Body of pancreas (tissue), 4 donors: ENCODE measurements around the gene DLGAP1.

Source experiments
- CTCF ChIP-seq, 7 experiments: fragments of 450-650 bp in 4 of 7; fragments of 200-600 bp in 3 of 7; sonication (generic) in 3 of 7; IDR thresholded peaks; one replicate each; pipeline ENCODE4 v1.5.1; 2016 to 2019; ENCODE audit warnings: antibody characterized with exemption in 7 of 7
- POLR2A ChIP-seq, 3 donors: fragments of 450-650 bp; IDR thresholded peaks; one replicate each; pipeline ENCODE4 v1.6.1; 2016; ENCODE audit warnings: antibody characterized with exemption in 3 of 3, mild to moderate bottlenecking in 2 of 3

GRCh38 chr18:3857544-3857943 is 597.6 kb downstream of the DLGAP1 start:
- TF ChIP-seq CTCF (IDR thresholded peaks at IDR 0.05), result no peak
- no peak for TF ChIP-seq POLR2A (IDR thresholded peaks at IDR 0.05)
